Parathyroid adenoma (tissue), 2 donors: ENCODE results near the gene CLEC4D.

ENCODE experiments used
- H2AFZ ChIP-seq: fragments of 300-600 bp; sonication (generic); one replicate; pipeline ENCODE4 v1.7.0; 2017; ENCODE audit warnings: antibody characterized with exemption, mild to moderate bottlenecking
- H3K27ac ChIP-seq: fragments of 300-600 bp; sonication (generic); one replicate; pipeline ENCODE4 v1.7.0; 2017
- H3K27me3 ChIP-seq: fragments of 300-600 bp; sonication (generic); one replicate; pipeline ENCODE4 v1.7.0; 2017; ENCODE audit warnings: low read length; ENCODE audit not compliant: control insufficient read depth, insufficient read depth
- H3K36me3 ChIP-seq: fragments of 300-600 bp; sonication (generic); one replicate; pipeline ENCODE4 v1.7.0; 2017; ENCODE audit warnings: low read length; ENCODE audit not compliant: control insufficient read depth, insufficient read depth
- H3K4me1 ChIP-seq: fragments of 300-600 bp; sonication (generic); one replicate; pipeline ENCODE4 v1.7.0; 2017; ENCODE audit warnings: control low read depth
- H3K4me2 ChIP-seq: fragments of 300-600 bp; sonication (generic); one replicate; pipeline ENCODE4 v1.7.0; 2017; ENCODE audit warnings: low read length
- H3K4me3 ChIP-seq: fragments of 300-600 bp; sonication (generic); one replicate; pipeline ENCODE4 v1.7.0; 2017; ENCODE audit warnings: low read depth, low read length
- H3K79me2 ChIP-seq: fragments of 300-600 bp; sonication (generic); one replicate; pipeline ENCODE4 v1.7.0; 2017; ENCODE audit warnings: control low read depth
- H3K9ac ChIP-seq: fragments of 300-600 bp; sonication (generic); one replicate; pipeline ENCODE4 v1.7.0; 2017; ENCODE audit warnings: mild to moderate bottlenecking
- H3K9me3 ChIP-seq: fragments of 300-600 bp; sonication (generic); one replicate; pipeline ENCODE4 v1.7.0; 2017; ENCODE audit warnings: low read length; ENCODE audit not compliant: control insufficient read depth
- TF ChIP-seq, protein P1 (sequence below): fragments of 300-600 bp; sonication (generic); IDR thresholded peaks from one replicate; pipeline ENCODE4 v1.7.0; 2017; ENCODE audit warnings: antibody characterized with exemption, mild to moderate bottlenecking
- donor health status: primary hyperparathyroidism.

The CLEC4D gene

DNA sequence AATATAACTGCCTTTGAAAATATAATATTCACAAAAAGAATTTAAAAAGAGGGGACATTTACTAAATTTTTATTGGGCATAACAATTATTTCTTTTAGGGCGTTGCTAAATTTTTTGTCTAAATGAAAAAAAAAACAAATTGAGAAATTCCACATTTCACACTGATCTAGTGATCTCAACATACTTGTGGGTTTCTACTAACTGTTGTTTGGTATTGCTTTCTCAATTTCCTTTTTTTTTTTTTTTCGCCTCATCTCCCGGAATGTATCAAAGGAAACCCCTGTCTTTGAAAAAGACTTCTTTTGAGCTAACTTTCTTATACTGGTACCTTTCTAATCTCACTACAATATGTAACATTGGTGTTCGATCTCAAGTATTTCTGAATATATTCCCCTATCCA, at the start of gene CLEC4D:
Gene CLEC4D, plus strand, starts transcription at position 248 of the 400 bp plus-strand sequence. CDS start 230 bp downstream, outside the sequence.
- Histone ChIP-seq H3K4me3 (no peak within 1 kb of the TSS), H3K9me3 (no peaks in the 10 kb centered on the region), H3K36me3 (no peaks in the 10 kb centered on the region), H2AFZ (no peak within 1 kb of the TSS), H3K27me3 (no peaks in the 10 kb centered on the region), H3K4me1 (no peaks in the 10 kb centered on the region), H3K9ac (no peak within 1 kb of the TSS), H3K79me2 (no peaks in the 10 kb centered on the region), H3K4me2 (no peak within 1 kb of the TSS), H3K27ac (no peak within 1 kb of the TSS)
- TF ChIP-seq, protein P1, sequence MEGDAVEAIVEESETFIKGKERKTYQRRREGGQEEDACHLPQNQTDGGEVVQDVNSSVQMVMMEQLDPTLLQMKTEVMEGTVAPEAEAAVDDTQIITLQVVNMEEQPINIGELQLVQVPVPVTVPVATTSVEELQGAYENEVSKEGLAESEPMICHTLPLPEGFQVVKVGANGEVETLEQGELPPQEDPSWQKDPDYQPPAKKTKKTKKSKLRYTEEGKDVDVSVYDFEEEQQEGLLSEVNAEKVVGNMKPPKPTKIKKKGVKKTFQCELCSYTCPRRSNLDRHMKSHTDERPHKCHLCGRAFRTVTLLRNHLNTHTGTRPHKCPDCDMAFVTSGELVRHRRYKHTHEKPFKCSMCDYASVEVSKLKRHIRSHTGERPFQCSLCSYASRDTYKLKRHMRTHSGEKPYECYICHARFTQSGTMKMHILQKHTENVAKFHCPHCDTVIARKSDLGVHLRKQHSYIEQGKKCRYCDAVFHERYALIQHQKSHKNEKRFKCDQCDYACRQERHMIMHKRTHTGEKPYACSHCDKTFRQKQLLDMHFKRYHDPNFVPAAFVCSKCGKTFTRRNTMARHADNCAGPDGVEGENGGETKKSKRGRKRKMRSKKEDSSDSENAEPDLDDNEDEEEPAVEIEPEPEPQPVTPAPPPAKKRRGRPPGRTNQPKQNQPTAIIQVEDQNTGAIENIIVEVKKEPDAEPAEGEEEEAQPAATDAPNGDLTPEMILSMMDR: no peak

DNA sequence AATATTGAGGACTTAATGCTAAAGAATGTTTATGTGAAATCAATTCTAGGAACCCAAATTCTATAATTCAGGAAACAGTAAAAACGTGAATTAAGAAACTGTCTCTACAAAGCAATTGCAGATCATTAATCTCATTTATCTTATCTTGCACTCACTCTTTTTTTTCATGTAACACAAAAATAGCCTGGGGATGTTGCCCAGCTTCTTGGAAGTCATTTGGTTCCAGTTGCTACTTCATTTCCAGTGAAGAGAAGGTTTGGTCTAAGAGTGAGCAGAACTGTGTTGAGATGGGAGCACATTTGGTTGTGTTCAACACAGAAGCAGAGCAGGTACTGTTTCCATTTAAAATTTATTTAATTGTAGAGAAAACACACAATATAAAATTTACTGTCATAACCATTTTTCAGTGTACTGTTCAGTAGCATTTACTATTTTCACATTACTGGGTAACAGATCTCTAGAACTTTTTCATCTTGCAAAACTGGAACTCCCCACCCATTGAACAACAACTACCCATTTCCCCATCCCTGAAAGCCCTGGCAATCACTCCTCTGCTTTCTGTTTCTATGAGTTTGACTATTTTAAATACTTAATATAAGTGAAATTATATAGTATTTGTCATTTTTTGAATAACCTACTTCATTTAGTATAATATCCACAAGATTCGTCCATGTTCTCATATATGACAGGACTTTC, 47.9 kb upstream of the CLEC4D start:
- Histone ChIP-seq H3K4me3 (no peak overlapping the region), H3K9ac (no peak overlapping the region), H3K79me2 (no peaks in the 10 kb centered on the region), H3K4me2 (no peak overlapping the region), H3K9me3 (no peaks in the 10 kb centered on the region), H3K27ac (no peak overlapping the region), H3K36me3 (no peaks in the 10 kb centered on the region), H3K4me1 (no peaks in the 10 kb centered on the region), H2AFZ (no peak overlapping the region), H3K27me3 (no peaks in the 10 kb centered on the region)
- TF ChIP-seq, protein P1: no peak

GRCh38 chr12:8466241-8466640, 47.1 kb upstream of the CLEC4D start:
- TF ChIP-seq, protein P1: no peak
- Histone ChIP-seq H3K36me3 (no peaks in the 10 kb centered on the region), H3K4me2 (no peak overlapping the region), H3K9ac (no peak overlapping the region), H2AFZ (no peak overlapping the region), H3K27me3 (no peaks in the 10 kb centered on the region), H3K9me3 (no peaks in the 10 kb centered on the region), H3K4me1 (no peaks in the 10 kb centered on the region), H3K27ac (no peak overlapping the region), H3K4me3 (no peak overlapping the region), H3K79me2 (no peaks in the 10 kb centered on the region)

GRCh38 chr12:8471090-8471489, 42.2 kb upstream of the CLEC4D start:
- no peak overlapping the region for H2AFZ ChIP-seq
- no peaks in the 10 kb centered on the region for H3K27me3 ChIP-seq
- no peaks in the 10 kb centered on the region for H3K79me2 ChIP-seq
- no peaks in the 10 kb centered on the region for H3K9me3 ChIP-seq
- TF ChIP-seq, protein P1: no peak
- H3K4me3 ChIP-seq: no peak overlapping the region
- H3K27ac ChIP-seq: no peak overlapping the region
- no peak overlapping the region for H3K4me2 ChIP-seq
- H3K36me3 ChIP-seq: no peaks in the 10 kb centered on the region
- H3K9ac ChIP-seq: no peak overlapping the region
- H3K4me1 ChIP-seq: no peaks in the 10 kb centered on the region
